Right kidney (tissue), 1 donor: Measurements from ENCODE around the gene CADPS.

Source experiments
- DNase-seq: peaks from one replicate; pipeline ENCODE4 v3.0.0-alpha.2; 2016

CADPS gene

DNA sequence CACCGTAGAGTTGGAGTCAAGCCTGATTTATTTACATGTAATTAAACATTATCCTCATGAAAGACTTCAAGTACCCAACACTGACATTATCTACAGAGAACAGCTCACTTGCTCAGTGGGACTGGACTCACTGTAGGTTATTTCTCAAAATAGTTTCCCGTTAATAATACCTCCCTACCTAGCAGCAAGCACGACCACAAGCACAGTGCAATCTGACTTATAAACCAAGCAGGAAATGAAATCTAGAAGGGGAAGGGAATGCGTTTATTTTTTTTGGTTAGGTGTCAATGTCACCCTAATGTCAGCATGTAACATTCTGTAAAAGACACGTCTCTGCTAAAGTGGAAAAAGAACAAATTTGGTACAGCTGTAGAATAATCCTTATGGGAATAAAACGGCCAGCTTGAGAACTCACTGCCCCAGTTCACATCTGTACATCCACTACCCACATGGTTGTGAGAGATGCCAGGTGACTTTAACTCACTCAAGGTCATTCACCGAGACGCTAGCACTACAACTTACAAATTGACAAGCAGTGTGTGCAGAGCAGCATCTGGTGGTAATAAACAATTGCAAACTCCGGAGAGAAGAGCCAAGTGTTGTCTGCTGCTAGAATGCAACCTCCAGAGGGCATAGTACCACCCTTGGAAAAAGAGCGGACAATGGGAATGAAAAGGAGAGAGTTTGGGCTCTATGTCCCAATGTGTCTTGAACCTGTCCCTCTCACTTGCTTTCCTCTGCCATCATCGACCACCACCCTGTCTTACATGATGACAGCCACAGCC is 242.5 kb downstream of the CADPS start:
- no peak for DNase-seq

DNA sequence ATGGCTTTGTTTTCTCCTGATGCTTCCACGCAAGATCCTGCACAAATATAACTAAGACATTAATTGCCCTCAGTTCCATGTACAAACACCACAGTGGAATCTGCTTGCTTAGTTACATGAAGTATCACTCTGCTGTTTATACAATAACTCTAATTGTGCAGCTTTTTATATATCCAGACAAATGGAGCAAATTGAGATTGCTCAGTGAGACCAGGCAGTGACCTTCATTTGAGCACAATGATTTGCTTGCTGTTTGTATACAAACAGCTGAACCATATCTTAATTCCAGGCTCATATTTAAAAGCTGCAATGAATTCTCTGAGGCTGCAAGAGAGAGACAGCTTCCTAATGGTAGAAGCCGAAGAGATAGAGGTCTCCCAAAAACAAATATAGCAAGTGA is 243.7 kb downstream of the CADPS start:
- no peak for DNase-seq

DNA sequence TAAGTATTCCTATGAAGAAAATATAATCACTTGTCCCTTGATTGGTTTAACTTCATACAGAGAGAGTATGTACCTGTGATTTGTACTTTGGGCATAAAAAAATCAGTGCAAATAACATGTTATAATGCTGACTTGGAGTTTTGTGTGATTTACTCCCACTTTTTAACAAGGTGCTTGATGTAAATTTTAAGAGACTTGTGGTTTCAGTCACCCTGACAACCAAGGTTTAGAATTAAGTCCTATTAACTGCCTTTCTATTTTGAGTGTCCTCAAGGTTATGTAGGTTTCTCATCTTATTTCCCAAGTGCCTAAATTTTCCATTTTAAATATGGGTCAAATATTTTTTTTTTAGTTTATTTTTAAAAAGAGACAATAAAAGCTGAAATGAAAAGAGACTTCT is 244.6 kb downstream of the CADPS start:
- no peak for DNase-seq

DNA sequence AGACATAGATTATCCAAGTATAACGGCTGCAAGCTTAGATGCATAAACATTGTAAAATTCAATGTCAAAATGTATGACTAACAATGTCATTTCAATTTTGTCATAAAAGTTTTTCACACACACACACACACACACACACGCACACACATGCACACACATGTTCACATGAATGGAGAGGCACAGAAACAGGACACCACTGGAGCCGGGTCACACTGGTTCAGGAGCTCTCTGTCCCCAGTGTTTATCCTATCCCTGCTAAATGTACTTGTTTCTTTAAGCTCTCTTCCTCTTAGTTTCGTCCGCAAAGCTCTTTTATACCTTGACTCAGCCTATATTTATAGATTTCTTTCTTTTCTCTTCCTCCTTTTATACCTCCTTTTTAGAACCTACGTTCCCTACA is 249.9 kb downstream of the CADPS start:
- no peak for DNase-seq

DNA sequence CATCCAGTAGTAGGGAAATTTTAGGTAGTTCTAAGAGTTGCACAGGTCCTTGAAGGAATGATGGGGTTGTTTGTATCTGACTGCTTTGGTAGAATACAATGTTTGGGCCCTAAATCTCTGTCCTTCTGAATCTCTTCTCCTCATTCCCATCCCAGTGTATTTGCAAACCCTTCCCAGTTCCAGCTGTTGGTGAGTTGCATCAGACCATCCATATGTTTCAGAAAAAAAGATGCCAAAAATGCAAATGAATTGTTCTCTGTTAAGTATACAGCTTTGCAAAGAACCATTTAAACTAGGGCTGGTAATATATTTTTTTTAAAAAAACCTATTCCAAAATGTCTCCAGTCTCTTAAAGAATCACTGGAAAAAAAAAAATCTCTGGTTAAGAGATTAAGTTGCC is 251.0 kb downstream of the CADPS start:
- no peak for DNase-seq

DNA sequence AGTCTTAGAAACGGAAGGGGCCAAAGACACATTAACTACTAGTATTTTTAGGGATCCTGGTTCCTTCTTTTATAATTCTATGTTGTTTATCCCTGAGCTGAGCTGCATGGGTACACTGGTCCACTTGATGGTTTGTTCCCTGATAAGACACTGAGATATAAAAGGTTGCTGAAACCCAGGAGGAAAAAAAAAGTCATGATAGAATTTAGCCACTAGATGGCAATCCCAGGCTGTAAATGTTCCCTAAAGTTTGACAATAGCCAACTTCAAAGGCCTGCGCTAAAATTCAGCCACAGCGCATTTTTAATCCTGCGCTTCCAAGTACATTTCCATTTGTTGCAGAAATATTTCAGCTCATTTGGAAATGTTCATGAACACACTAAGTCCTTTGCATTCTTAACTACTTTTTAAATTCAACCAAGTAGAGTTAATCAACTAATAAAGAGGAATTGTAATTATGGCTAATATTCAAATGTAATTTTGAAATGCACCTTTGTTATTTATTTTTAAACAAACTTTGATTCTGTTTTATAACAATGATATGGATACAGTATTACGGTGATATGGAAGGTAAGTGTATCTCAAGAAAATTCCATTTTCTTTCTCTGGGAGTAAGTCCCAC is 252.6 kb downstream of the CADPS start:
- no peak for DNase-seq

DNA sequence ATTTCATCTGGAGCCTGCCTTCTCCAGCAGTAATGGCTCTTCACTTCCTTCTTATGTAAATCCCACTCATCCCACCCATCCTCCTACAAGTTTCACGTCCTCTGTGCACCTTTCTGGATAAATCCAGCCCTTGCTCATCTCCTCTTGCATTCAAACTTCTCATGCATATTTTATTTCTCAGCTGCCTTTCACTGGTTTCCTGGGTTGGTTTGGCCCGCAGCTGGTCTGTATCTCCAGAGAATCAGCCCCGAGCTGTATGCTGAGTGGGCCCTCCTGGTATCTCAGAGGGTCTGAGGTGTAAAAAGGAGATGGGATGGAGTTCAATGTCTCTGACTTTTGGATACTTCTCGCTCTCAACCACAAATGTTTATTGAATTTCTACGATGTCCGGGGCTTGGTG is 253.3 kb downstream of the CADPS start:
- no peak for DNase-seq

DNA sequence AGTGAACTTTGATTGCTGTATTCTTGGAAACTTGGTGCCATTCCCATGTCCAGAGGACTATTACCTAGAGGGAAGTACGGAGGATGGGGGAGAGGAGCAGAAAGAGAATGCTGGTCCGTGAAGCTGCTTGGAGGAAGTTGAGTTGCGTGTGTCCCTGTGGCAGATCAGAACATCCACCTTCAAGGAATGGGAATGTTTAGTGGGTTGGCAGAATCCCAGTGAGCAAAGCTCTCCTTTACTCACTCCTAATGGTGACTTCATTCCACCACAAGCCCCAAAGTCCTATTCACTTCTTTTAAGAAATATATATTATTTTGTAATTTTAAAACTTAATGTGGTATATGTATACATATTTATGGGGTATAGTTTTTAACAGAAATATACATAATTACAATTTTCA is 254.0 kb downstream of the CADPS start:
- no peak for DNase-seq

DNA sequence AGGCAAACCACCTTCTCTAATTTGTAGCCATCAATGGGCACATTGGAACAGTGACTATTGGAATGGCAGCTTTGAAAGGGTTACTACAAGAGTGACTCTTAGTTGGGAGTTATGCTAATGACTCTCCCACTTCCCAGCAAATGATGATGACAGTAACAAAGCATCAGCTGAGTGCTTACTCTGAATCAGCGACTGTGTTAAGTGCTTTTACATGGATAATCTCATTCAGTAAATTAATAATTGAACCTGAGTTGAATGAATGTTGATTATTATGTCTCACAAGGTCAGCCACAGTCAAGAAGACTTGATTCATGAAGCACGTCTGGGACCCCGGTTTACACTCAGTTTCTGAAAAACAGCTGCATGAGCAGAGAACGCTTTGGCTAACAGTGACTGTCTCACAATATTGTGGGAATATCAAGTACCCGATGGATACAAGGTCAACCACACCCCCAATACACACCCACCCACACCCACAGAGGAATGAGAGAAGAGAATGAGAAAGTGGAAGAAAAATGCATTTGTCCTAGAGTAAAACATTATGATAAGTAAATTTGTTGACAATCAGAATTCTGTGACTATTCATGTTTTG is 259.9 kb downstream of the CADPS start:
- no peak for DNase-seq

DNA sequence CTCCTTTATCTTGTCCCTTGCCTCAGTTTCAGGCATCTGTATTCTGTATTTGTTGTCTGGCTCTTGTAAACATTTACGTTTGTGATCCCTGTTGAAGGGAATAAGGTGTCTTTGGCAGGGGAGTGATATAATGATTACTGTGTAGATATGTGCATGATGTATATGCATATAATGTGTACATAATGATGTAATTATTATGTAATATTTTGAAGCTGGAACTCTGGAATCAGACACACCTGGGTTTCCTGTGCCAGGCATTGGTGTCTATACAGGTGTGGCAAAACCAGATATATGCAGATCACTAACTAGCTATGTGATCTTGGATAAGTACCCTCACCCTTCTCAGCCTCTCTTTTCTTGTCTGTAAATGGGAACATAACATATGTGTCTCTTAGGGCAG is 260.7 kb downstream of the CADPS start:
- DNase-seq = no peak

DNA sequence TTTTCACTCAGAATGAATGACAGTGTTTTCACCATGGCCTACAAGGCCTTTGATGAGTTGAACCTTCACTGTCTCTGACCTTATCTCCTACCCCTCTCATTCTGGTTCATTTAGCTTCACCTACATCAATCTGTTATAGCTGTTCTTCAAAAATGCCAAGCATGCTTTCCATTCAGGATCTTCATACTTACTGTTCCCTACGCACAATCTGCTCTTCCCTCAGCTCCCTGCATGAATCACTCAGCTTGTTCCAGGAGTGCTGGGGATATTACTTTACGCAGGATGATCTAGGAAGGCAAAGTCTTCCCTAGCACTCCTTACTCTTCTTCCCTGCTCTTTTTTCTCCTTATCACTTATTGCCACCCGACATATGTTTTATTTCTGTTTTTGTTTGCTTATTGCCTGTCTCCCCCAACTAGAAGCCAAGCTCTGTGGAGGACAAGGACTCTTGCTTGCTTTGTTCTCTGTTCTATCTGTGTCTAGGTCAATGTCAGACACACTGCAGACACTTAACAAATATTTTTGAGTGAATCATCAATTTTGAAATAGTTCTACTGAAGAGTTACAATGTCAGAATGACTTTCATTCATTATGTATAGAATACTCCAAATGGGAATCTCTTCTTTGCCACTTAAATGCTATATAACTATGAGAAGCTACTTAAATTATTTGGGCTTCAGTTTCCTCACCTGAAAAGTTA is 263.5 kb downstream of the CADPS start:
- no peak for DNase-seq

DNA sequence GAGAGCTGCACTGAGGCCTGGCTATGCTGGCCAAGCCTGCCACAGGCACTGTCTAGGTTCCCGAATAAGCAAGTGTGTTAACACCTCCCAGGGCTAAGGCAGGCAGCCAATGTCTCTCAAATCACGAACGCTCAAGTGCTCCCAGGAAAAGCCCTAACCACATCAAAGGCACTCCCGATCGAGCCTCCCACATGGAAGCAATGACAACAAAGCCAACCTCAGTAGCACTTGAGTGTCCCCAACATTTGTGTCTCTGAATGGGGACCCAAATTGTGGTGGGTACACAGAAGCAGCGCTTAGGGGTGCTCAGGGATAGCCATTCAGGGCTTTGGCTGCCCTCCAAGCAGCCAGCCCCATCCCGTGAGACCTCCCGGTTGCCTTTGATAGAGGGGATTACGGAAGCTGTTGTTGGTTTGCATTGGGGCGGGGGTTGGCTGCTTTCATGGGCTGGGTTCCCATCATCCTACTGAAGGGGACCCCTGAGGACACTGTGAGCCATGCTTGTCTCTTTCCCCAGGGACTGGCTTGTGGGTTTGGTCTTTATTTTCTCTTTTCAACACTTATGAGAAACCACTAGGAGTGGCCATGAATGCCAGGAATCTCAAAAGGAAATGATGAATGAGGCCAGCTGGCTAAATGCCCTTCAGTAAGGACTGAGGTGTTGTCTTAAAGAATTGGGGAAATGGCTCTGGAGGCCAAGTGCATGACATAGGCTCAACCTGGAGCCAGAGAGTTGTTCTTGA is 267.8 kb downstream of the CADPS start:
- no peak for DNase-seq

DNA sequence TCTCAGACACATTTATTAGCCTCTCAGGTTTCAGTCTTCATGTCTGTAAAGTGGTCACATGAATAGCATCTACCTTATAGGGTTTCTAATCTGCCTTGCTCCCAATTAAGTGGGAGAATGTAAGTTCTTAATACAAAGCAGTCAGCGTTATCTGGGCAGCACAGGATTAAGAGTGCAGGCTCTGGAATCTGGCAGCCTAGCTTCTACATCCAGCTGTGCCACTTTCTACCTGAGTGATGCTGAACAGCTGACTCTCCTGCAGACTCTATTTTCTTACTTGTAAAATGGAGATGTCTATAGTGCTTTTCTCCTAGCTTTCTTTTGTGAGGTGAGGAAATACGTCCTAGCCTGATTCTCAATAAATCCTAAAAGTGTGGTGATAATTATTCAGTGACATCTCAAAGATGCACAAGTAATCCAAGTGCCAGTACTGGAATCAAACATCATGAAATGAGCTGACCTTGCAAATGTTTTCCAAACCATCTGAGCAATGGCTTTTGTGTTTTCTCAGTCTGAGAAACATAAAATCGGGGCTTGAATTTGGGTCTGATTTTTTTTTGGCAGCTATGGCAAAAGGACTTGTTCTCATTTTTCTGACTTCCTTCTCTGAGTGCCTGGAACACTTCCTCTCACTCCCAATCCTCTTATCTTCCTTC is 269.7 kb downstream of the CADPS start:
- DNase-seq = no peak

DNA sequence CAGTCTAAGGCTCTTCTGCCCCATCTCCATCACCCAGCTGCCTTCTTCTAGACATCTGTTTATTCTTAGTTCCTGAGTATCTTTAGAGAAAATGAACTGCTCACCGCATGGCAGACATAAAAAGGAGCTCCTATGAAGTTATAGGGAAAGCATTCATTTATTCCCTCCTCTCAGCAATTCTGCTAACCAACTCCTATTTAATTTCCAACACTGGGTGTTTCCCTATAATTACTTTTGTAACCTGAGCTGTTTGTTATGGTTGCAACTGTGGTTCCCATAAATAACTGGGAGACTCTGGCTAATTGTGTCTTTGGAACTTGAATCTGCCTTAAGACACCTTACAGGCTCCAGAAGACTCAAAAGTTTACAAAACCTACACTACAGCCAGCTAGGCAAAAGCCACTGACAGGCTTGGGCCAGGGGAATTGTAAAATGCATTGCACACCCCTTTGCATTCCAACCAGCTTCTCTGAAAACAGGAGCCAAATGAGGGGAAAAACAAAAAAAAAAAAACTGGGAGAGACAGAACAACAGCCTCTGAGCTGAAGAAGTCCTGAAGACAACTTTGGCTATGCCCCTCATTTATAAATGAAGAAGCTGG is 270.4 kb downstream of the CADPS start:
- no peak for DNase-seq

DNA sequence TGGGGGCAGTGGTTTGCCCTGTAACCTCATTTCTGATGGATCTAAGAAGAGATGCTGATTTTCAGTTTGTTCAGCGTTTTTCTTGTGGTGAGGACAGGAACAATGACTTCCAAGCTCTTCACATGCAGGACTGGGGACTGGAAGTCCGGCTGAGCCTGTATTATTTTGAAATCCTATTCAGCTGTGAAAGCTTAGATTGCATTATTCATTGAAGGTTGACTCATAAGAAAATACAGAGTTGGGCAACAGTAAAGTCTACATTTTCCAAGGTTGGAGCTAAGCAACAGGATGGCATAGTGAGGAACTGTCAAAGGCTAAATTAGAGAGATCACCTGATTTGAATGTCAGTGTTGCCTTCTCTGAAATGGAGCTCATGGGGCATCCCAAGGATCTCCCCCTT is 270.9 kb downstream of the CADPS start:
- no peak for DNase-seq

DNA sequence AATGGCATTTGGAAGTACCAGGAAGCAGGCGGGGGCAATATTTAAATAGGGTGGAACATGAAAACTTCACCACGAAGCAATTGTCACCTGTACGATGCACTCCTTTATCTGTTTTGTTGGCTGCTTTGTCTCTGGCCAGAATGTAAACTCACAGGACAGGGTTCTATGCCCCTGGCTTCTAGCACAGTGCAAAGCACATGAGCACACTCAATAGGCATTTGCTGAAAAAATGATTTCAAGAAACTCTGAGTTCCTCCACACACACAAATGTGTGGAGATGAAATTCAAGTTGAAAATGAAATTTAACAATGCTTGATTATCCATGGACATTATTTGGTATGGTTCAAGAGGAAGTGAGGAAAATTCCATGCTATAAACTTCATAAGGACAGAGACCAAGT is 272.2 kb downstream of the CADPS start:
- no peak for DNase-seq

DNA sequence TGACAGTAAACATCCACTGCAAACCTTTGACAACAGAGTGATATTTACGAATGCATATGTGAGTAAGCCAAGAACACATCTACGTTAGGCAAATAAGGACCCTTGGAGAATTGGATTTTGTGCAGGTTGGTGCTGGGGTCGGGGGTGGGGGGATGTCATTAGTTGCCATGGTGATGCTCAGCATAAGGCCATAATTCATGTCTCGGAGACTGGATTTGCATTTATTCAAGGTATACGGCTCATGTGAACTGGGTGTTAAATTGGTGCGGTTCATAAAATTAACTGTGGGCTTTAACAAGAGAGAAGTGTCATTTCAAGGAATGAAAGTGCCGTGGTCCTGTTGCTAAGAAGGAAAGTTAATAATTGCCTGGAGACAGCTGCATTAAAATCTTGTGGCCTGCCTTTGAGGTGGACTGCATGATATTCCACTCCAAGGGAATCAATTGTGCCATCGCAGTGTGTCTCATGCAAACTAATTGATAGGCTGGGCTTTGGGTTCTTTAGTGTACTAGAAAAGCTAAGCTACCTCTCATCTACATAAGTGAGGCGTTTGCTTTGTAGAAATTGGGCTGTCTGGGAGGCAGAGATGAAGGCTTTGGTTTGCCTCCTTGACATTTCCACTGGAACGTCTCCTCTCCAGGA is 273.0 kb downstream of the CADPS start:
- no peak for DNase-seq

DNA sequence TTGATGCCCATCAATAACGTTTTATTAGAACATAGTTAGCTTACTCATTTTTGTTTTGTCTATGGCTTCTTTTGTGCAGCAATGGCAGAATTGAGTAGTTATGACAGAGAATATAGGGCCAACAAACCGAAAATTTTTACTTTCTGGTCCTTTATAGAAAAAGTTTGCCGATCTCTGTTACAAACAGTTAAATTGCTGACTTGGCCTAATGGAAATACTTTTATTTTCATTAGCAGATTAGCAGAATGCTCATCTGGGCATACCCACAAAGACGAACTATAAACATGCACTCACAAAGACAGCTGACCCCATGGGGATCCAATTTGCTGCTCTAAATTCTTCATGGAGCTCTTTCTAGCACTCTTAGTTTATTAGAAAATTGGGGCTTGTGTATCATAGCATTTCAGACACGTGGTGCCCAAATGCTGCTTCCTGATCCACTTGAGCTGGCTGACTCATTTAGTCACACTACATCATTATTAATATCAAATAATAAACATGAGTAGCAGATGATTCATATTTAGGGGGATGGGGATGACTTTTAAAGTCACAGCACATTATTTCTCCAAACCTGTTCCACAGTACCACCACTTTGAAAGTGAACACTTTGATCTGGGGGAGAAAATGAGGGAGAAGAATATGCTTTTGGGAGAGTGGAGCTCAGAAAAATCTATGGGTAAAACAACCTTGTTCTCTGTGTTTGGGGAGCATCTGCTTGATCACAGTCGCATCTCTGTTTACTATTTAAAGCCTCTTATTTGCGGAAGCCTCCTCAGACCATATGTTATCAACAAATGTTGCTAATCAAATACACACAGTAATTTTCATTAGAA is 273.8 kb downstream of the CADPS start:
- no peak for DNase-seq

DNA sequence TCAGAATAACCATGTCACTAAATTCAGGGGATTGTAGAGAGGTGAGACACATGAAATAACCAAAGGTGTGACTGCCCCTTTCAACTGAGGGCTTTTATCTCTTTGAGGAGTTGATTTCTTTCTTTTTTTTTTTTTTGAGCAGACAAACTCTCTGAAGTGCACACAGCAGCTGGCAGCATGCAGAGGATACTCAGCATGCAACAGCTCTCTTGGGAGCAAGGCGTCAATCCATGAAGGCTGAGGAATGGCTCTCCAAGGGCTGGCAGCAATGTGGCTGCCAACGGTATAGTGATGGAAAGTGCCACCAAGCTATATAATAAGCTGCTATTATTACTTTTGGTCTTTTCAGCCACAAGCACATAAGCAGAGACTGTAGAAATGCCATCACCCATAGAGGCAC is 275.2 kb downstream of the CADPS start:
- no peak for DNase-seq

DNA sequence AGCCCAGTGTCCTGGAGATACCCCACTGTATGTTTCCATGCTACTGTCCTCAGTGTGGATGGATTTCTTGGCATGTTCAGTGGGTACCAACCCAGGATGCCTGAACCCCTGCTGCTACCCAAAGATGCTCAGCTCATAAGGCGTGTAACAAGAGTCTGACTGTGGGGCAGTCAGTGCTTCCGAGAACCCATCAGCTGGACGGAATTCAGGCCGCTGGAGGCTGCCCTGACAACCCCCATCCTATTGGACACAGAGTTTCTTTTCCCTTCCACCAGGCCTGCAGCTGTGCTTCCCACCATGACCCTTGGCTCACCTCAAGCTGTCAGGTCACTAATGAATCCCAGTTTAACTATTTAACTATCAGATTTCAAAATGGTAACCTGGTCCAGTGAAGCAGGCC is 277.7 kb downstream of the CADPS start:
- DNase-seq = no peak
